Neural cell (in vitro differentiated cells): ENCODE measurements around the gene PODN.

Source experiments
- EP300 ChIP-seq: fragments of 450-650 bp; conservative IDR thresholded peaks from 2 replicates; pipeline ENCODE4 v1.6.1; 2014; ENCODE audit warnings: antibody characterized with exemption, mild to moderate bottlenecking, moderate library complexity; ENCODE audit not compliant: poor library complexity, severe bottlenecking
- EZH2 ChIP-seq: fragments of 200-600, 300-800 bp; shearing (Covaris generic), sonication (generic); IDR thresholded peaks from 2 replicates; pipeline ENCODE4 v1.6.1; 2014; ENCODE audit warnings: antibody characterized with exemption, low read length, borderline replicate concordance, mild to moderate bottlenecking; ENCODE audit not compliant: insufficient read depth, poor library complexity, severe bottlenecking
- MXI1 ChIP-seq: fragments of 450-650 bp; conservative IDR thresholded peaks from 2 replicates; pipeline ENCODE4 v1.6.1; 2014; ENCODE audit warnings: antibody characterized with exemption, mild to moderate bottlenecking; ENCODE audit not compliant: poor library complexity, severe bottlenecking
- POLR2AphosphoS5 ChIP-seq: IDR thresholded peaks from 2 replicates; pipeline ENCODE4 v1.6.1; 2012
- RAD21 ChIP-seq: fragments of 450-650 bp; conservative IDR thresholded peaks from 2 replicates; pipeline ENCODE4 v1.6.1; 2014; ENCODE audit warnings: antibody characterized with exemption, mild to moderate bottlenecking, moderate library complexity
- SMC3 ChIP-seq: fragments of 450-650 bp; conservative IDR thresholded peaks from 2 replicates; pipeline ENCODE4 v1.6.1; 2014; ENCODE audit warnings: antibody characterized with exemption, mild to moderate bottlenecking, moderate library complexity; ENCODE audit not compliant: poor library complexity
- TAF1 ChIP-seq: IDR thresholded peaks from 2 replicates; pipeline ENCODE4 v1.6.1; 2012; ENCODE audit warnings: low read depth
- TF ChIP-seq, protein P1 (sequence below): fragments of 450-650 bp; IDR thresholded peaks from 2 replicates; pipeline ENCODE4 v1.5.1; 2014; ENCODE audit warnings: antibody characterized with exemption, mild to moderate bottlenecking, moderate library complexity; ENCODE audit not compliant: poor library complexity, severe bottlenecking
- TF ChIP-seq, protein P2 (sequence below): IDR thresholded peaks from 2 replicates; pipeline ENCODE4 v1.6.1; 2012; ENCODE audit warnings: borderline replicate concordance

GRCh38 chr1:53066488-53066887, 4.5 kb downstream of the PODN start:
- TF ChIP-seq, protein P1, sequence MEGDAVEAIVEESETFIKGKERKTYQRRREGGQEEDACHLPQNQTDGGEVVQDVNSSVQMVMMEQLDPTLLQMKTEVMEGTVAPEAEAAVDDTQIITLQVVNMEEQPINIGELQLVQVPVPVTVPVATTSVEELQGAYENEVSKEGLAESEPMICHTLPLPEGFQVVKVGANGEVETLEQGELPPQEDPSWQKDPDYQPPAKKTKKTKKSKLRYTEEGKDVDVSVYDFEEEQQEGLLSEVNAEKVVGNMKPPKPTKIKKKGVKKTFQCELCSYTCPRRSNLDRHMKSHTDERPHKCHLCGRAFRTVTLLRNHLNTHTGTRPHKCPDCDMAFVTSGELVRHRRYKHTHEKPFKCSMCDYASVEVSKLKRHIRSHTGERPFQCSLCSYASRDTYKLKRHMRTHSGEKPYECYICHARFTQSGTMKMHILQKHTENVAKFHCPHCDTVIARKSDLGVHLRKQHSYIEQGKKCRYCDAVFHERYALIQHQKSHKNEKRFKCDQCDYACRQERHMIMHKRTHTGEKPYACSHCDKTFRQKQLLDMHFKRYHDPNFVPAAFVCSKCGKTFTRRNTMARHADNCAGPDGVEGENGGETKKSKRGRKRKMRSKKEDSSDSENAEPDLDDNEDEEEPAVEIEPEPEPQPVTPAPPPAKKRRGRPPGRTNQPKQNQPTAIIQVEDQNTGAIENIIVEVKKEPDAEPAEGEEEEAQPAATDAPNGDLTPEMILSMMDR = no peak
- TF ChIP-seq, protein P2, sequence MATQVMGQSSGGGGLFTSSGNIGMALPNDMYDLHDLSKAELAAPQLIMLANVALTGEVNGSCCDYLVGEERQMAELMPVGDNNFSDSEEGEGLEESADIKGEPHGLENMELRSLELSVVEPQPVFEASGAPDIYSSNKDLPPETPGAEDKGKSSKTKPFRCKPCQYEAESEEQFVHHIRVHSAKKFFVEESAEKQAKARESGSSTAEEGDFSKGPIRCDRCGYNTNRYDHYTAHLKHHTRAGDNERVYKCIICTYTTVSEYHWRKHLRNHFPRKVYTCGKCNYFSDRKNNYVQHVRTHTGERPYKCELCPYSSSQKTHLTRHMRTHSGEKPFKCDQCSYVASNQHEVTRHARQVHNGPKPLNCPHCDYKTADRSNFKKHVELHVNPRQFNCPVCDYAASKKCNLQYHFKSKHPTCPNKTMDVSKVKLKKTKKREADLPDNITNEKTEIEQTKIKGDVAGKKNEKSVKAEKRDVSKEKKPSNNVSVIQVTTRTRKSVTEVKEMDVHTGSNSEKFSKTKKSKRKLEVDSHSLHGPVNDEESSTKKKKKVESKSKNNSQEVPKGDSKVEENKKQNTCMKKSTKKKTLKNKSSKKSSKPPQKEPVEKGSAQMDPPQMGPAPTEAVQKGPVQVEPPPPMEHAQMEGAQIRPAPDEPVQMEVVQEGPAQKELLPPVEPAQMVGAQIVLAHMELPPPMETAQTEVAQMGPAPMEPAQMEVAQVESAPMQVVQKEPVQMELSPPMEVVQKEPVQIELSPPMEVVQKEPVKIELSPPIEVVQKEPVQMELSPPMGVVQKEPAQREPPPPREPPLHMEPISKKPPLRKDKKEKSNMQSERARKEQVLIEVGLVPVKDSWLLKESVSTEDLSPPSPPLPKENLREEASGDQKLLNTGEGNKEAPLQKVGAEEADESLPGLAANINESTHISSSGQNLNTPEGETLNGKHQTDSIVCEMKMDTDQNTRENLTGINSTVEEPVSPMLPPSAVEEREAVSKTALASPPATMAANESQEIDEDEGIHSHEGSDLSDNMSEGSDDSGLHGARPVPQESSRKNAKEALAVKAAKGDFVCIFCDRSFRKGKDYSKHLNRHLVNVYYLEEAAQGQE = no peak
- no peak for TF ChIP-seq EP300
- TF ChIP-seq TAF1 = no peak
- no peak for TF ChIP-seq EZH2
- no peak for TF ChIP-seq POLR2AphosphoS5
- TF ChIP-seq RAD21 = no peak
- TF ChIP-seq SMC3 = no peak
- no peak for TF ChIP-seq MXI1
